NCI-H526 (cell line): ENCODE results near the gene SAE1.
"Not testable (repeated sequence)": the region's sequence is repeated elsewhere in the genome, so short reads cannot be mapped to it uniquely, and the experiment has no call there.

Source experiments
- DNase-seq, 2 experiments: peaks; one replicate each; lab custom pipeline; 2025; lab: John Stamatoyannopoulos, UW

SAE1 gene

GRCh38 chr19:47130589-47131227 lies at the start of gene SAE1:
SAE1 (plus strand) TSS chr19:47130835; CDS start chr19:47130931, 96 bp downstream.
- peak; percentile 97 to 99 for DNase-seq

GRCh38 chr19:47081095-47081494 lies 49.5 kb upstream of the SAE1 start:
- DNase-seq, result no peak

GRCh38 chr19:47082493-47082892 lies 48.1 kb upstream of the SAE1 start:
- DNase-seq, result no peak

GRCh38 chr19:47084879-47085439 lies 45.7 kb upstream of the SAE1 start:
- DNase-seq, result no peak

GRCh38 chr19:47086280-47086679 lies 44.4 kb upstream of the SAE1 start:
- no peak for DNase-seq

- DNase-seq, result no peak
Observed at GRCh38 chr19:47089767-47090350, 40.8 kb upstream of the SAE1 start.

GRCh38 chr19:47093254-47093653 lies 37.4 kb upstream of the SAE1 start:
- no peak for DNase-seq

GRCh38 chr19:47093841-47094240 lies 36.8 kb upstream of the SAE1 start:
- DNase-seq, result no peak

- DNase-seq, result no peak
Observed at GRCh38 chr19:47094557-47095475, 35.8 kb upstream of the SAE1 start.

- peak in 1 of 2 experiments; percentile 47 for DNase-seq
Observed at GRCh38 chr19:47095476-47096099, 35.0 kb upstream of the SAE1 start.

GRCh38 chr19:47096100-47096704 lies 34.4 kb upstream of the SAE1 start:
- peak; percentile 74 to 93 for DNase-seq

- no peak for DNase-seq
Observed at GRCh38 chr19:47096721-47097120, 33.9 kb upstream of the SAE1 start.

- DNase-seq, result peak in 1 of 2 experiments; percentile 38
Observed at GRCh38 chr19:47097396-47098201, 33.0 kb upstream of the SAE1 start.

- DNase-seq, result no peak
Observed at GRCh38 chr19:47098608-47099007, 32.0 kb upstream of the SAE1 start.

- DNase-seq, result no peak
Observed at GRCh38 chr19:47099576-47100050, 31.0 kb upstream of the SAE1 start.

GRCh38 chr19:47100290-47100689 lies 30.3 kb upstream of the SAE1 start:
- no peak for DNase-seq

GRCh38 chr19:47101116-47101515 lies 29.5 kb upstream of the SAE1 start:
- not testable (repeated sequence) for DNase-seq

- DNase-seq, result no peak
Observed at GRCh38 chr19:47102346-47103060, 28.1 kb upstream of the SAE1 start.

- peak; percentile 30 to 59 for DNase-seq
Observed at GRCh38 chr19:47104680-47105079, 26.0 kb upstream of the SAE1 start.

GRCh38 chr19:47105874-47106273 lies 24.8 kb upstream of the SAE1 start:
- DNase-seq, result no peak
